ACHN (cell line): ENCODE measurements around the gene ROCK2.

Experiments used
- DNase-seq: peaks from one replicate; pipeline ENCODE4 v3.0.0-alpha.2; 2015
- in situ Hi-C: cut with HindIII; loops from 2 replicates; pipeline ENCODE4 v1.10.0; 2017; ENCODE audit warnings: low sequenced_read_pairs, low pct_ligation_motif_present, low pct_unique_long_range_greater_than_20kb

Gene ROCK2

DNA sequence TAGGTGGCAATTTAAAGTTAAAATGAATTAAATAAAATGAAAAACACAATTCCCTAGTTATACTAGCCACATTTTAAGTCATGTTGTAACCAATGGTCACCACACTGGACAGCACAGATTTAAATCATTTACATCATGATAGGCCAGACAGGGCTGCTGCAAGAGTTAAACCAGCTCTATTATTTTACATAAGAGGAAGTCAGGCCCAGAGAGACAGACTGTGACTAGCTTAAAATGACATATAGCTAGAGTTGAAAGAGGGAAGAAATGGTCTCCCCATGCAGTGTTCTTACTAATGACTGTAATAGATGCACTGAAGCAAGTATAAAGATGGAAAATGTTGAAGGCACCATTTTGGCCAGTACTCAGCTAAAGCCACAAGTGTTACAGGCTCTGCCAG is 119.5 kb downstream of the ROCK2 start:
- in situ Hi-C loops: no loop called here
- DNase-seq: no peak

DNA sequence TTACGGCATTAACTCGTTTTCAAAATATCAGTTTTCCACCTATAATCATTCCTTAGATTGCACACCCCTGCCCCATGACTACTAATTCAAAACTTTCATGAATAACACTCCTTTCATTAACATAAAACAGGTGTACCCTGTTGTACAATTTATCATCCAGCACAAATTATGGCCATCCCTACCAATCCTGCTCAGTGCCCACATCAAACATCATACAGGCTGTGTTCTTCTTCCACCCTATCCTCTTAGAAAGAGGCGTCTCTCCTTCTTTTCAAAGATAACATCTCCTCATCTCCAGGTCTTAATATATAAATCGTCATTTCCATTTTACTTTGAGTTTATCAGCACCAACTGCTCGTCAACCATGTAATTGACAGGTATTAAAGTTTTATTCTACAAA is 121.6 kb downstream of the ROCK2 start:
- no peak for DNase-seq
- in situ Hi-C loops: no loop called here

DNA sequence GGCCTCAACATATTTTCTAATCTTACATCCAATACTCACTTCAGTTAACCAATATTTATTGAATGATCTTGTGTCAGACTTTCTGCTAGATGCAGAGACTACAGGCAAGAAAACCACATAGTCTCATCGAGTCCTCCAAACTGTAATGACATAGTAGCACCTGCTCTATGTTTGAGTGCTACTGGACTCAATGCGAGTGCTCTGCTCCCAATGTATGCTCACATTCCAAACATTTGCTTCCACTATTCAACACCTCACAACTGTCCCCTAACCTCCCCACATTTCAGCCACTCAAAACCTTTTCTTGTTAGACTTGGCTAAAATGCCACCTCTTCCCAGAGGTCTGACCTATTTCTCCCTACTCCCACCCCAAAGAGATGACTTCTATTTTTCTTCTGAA is 124.0 kb downstream of the ROCK2 start:
- DNase-seq: no peak
- in situ Hi-C loops: no loop called here

DNA sequence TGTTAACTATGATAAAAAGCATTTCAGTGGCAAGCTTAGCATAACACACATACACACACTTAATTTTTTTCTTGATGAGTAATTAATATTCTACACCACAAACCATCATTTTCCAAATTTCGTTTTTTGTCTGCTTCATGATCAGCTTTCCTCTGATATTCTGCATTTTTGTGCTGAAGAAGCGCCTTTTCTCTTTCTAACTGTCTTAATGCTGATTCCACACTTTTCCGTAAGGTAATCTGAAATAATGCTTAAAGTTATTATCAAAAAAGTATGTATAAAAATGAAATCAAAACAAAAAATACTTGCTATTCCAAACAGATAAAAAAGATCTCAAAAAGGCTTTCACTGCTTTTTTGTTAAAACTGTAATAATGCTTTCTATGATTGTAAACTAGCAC is 129.0 kb downstream of the ROCK2 start:
- in situ Hi-C loops: no loop called here
- DNase-seq: no peak

DNA sequence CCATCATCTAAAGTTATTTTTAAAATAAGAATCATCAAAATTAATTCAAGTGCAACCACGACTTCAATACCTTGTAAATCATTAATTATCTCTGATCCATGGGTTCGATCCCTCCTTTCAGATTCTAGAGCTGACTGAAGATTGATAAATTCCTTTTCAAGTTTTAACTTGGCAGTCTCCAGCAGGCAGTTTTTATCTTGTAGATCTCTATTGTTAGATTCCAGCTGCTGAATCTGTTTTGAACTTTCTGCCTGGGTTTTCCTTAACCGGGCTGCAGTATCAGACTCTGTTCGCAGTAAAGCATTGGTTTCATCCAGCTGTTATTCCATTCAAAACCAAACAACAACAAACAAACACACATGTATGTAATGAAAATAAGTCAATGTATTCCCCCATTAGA is 129.7 kb downstream of the ROCK2 start:
- in situ Hi-C loops: no loop called here
- DNase-seq: no peak

DNA sequence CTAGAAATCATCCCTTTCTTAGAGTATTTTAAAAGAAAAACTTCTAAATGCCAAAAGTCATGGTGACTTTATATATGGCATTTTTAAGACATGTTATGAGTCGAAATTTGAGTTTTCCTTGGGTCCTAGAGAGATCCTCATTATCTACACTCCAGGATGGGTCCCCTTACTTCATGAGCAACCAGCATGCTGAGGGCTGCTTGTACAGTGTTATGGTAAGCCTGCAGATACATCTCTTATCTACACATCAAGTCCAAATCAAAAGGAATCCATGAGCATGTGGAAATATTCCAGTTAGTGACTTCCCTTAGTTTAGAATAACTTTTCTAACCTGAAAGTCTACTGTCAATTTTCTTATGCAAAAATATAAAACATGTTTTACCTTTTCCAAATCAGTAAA is 130.5 kb downstream of the ROCK2 start:
- no peak for DNase-seq
- in situ Hi-C loops: no loop called here

DNA sequence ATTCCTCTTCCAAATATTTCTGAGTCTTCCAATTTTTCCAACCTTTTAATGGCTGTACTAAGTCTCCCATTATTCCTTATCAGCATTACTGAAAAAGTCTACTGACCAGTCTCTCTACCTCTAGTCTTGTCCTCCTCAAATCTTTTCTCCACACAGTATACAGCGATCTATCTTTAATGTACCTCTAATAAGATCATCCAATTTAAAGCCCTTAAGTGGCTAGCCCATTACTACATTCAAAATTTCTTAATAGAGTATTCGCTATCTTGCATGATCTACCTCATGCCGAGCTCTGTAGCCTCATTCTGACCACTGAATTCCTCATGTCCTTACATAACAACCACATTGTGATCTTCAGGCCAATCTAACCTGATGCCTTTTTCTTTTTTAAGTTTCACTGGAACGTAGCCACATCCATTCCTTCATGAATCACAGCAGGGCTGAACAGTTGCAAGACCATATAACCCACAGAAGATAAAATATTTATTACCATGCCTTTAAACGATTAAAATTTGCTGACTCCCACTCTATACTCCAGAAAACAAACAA is 131.3 kb downstream of the ROCK2 start:
- no peak for DNase-seq
- in situ Hi-C loops: no loop called here

DNA sequence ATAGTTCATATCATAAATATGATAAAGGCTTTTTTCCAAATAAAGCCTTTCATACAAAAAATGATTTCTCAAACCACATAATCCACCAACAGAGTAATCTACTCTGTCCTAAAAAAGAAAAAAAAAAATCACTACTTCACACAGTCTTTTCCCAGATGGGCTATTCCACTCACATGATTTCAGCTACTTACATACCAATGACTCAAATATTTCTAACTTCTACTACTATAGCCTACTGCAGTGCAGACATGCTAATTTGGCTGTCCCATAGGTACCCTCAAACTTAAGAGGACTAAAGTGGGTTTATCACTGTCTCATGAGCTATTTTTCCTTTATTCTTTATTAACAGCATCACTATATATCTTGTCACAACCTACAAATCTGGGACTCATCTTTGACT is 131.8 kb downstream of the ROCK2 start:
- in situ Hi-C loops: no loop called here
- DNase-seq: no peak

DNA sequence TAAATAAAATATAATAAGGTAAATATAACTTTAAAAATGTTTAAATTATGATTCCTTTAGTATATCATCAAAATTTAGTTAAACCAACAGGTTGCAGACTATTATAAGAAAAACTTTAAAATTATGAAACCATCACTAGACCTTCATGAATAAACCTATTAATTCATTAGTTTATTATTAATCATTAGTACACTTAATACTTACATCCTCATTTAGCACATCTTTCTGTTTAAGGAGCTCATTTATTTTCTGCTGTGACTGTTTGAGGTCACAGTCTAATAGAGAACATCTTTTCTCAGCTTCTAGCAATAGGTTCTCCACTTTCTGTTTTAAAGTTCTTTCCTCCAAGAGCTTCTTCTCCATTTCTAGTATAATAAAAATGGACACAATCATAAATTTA is 136.4 kb downstream of the ROCK2 start:
- no peak for DNase-seq
- in situ Hi-C loops: no loop called here

DNA sequence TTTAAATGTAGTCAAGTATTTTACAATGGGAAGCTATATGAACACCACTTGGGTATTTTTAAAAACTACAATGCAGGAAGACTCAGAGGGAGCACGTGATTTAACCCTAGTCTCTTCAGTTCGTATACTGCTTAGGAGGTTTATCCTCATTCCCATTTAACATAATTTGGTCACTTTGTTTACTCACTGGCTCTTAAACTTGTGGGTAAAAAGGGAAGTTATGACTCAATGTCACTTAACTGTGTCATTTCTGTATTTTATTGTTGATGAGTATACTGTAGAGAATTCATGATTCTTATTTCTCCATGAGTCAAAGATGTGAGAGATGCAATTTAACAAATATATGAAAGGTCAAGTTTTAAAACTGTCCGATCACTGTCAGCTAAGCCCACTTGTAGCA is 141.0 kb downstream of the ROCK2 start:
- DNase-seq: peak; percentile 27
- in situ Hi-C loops: no loop called here

DNA sequence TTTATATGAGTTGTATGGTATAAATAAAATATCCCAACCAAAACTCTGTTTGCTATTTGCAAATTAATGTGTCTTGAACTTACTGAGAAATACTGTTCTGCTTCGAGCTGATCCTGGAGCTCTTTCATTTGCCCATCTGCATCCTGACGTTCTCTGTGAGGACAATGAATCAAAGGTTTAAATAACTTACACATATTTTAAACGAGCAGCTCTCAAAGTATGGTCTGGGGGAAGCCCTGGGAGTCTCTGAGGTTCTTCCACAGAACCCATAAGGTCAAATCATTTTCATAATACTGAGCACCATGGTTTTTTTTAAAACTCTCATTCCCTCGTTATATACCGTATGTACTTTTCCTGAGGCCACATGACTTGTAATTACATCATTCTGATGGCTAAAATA is 142.5 kb downstream of the ROCK2 start:
- no peak for DNase-seq
- in situ Hi-C loops: no loop called here

DNA sequence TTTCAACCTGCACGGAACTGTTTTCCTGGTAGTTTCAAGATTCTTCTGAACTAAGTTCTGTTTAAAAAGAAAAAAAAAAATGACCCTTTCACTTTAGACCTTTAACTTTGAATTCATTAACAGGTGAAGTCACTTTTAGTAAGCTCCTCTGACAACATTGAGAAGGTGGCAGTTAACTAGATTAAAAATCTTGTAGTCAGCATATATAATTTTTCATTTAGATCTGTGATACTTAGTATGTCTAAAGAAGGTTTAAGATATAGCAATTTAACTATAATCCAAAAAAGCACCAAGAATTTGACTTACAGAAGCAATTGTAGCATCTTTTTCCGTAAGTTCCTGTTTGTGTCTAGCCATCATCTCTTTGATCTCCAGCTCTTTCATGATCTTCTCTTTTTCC is 143.8 kb downstream of the ROCK2 start:
- in situ Hi-C loops: no loop called here
- no peak for DNase-seq

DNA sequence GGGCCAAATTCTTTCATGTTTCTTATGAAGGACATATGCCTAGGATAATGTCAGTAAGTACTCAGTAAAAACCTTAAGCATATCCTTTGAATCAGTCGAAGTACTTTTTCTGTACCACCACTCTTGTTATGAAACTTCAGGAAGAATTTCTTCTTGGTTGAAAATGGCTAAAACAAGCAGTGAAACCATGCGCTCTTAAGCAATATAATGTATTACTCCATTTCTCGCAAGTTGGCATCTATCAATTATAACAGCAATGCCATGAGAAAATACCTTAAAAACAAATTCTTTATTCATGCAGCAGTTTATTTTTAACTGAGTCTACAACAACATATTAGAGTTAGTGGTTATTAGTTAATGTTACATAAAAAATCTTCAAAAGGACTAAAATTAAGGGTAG is 148.2 kb downstream of the ROCK2 start:
- in situ Hi-C loops: no loop called here
- DNase-seq: no peak

DNA sequence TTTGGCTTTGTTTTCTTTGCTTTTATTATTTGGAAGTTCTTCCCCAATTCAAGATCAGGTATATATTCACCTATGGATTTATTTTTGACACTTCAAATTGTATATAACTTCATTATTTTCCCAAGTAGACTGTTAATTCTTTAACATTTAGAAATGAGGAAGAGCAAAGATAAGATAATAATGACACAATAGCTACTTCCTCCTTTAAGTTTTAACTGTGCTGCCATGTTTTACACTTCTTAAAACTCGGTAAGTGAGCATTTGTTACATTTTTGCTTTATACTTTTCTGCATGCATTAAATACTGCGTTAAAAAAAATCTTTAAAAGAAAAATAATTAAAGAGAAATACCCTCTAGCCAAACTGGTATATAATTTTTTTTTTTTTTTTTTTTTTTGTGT is 156.7 kb downstream of the ROCK2 start:
- in situ Hi-C loops: no loop called here
- no peak for DNase-seq

DNA sequence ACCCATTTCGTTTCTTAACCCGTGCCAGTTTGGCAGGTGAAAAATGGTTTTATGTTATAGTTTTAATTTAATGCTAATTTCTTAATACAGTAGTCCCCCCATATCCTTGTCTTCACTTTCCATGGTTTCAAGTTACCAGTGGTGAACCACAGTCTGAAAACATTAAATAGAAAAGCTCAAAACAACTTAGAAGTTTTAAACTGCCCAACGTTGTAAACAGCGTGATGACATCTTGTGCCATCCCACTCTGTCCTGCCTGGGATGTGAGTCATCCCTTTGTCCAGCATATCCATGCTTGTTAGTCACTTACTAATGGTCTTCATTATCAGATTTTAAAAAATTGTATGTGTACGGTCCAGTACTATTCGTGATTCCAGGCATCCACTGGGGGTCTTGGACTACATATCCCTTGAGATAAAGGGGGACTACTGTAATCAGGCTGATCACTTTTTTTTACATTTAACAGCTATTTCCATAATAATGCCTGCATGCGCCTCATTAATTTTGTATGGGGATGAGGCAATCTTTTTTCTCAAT is 157.3 kb downstream of the ROCK2 start:
- in situ Hi-C loops: no loop called here
- no peak for DNase-seq

DNA sequence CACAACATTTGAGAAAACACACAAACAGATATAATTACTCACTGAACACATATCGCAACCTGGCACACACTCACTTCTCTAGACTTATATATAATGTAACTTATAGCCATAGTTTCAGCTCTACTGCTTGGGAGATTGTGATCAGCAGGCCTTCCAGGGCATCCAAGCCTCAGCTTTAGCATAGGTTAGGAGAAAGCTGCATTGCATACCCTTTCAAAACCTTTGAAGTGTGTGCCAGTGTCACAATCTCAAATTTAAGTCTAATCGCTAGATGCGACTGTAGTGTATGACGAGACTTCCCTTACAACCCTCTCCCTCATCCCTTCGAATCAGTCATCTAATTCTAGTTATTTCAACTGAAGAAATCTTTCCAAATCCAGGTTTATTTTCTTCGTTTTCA is 158.3 kb downstream of the ROCK2 start:
- no peak for DNase-seq
- in situ Hi-C loops: no loop called here

DNA sequence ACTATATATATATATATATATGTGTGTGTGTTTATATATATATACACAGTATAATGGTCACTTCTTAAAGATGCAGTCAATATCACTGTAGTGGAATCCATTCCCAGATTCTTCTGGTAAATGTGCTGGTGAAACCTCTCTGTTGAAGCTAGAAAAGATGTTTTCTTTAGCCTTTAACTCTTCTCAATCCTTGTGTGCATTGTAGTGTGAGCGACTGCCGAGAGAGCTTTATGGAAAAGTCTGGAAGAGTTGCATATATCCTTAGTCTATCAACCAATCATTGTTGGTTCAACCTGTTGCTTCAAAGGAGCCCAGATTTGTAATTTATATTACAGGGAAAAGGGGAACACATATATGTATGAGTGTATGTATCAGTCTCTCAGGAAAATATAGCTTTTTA is 161.5 kb downstream of the ROCK2 start:
- in situ Hi-C loops: no loop called here
- DNase-seq: no peak

DNA sequence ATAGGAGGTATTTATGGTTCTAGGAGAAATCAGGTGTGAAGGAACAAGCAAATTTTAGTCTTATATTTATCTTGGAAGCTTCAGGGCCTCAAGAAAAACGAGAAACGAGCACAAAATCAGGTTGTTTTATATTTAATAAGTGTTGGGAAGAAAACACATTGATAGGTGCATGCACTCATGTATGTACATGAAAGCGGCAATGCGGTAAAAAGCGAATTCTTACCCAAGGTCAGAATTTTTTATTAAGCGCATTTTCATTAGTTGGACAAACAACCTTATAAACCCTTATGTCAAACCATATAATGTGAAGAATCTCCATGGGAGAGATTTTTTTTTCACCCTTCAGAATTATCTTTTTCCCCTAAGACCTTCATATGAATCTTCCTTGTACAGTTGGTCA is 163.8 kb downstream of the ROCK2 start:
- no peak for DNase-seq
- in situ Hi-C loops: no loop called here

DNA sequence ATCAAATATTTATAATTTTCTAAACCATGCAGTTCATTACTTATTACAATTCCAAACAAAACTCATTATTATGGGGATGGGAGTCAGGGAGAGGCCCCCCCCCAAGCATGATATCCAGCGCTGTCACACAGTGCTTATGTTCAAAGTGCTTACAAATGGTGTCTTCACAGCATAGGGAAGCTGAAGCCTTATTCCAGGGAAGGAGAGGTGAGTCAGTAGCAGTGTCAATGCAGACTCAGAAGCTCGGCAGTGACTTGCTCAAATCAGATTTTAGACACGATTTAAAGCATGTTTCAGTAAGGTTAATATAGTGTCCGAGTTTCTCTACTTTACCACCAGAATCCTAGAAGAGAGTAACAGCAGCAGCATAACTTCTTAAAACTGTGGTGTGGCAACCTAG is 164.5 kb downstream of the ROCK2 start:
- DNase-seq: no peak

DNA sequence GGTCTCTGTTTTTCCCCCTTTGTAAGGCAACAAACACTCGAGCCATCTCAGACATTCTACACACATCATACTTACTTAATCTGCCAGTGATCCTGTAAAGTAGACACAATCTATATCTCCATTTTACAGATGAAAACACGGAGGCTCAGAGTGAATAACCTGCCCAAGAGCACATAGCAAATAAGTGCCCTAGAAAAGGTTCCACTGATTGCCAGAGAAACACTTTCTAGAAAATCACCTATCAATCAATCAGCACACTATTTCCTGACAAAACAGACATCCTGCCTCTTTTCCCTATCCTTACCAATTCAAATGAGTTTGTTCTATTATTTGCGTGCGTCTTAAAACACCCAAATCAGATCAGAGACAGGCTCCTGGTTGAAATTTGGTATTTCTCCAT is 165.2 kb downstream of the ROCK2 start:
- in situ Hi-C loops: no loop called here
- DNase-seq: no peak

More for the DNA sequence above, 164.5 kb downstream of the ROCK2 start:
- in situ Hi-C loops: no loop called here
